Measurements from ENCODE around the gene PCDH1.

- no peak for TF ChIP-seq CTCF (IDR thresholded peaks at IDR 0.05)
- TF ChIP-seq POLR2A (IDR thresholded peaks at IDR 0.05) = no peak
Observed at GRCh38 chr5:141926434-141926833, 48.2 kb upstream of the PCDH1 start.

Measured in right lobe of liver (tissue), 4 donors.